Adrenal gland (tissue), 12 donors: ENCODE results near the gene TMEM250. TPM values are rescaled to one million over a fixed set of nuclear protein-coding genes. Genes with fewer than 3 reads are reported as not detected.

ENCODE experiments used
- DNase-seq, 7 donors: peaks; one replicate each; pipeline ENCODE4 v3.0.0-alpha.2; 2019 to 2020
- H3K27ac ChIP-seq, 5 donors: fragments of 200-600 bp; sonication (generic) in 4 of 5; 1 replicate in 3 of 5; 2 replicates in 2 of 5; pipeline versions ENCODE4 v1.5.1 to v1.8.0; 2016 to 2020; ENCODE audit warnings: mild to moderate bottlenecking in 1 of 5
- H3K27me3 ChIP-seq: fragments of 200-600 bp; 2 replicates; pipeline ENCODE4 v1.8.0; 2021
- H3K36me3 ChIP-seq, 2 donors: fragments of 200-600 bp; replicated peaks in 1 of 2; 1 replicate in 1 of 2; 2 replicates in 1 of 2; pipeline versions ENCODE4 v1.5.1 to v1.8.0; 2018 to 2022
- H3K4me1 ChIP-seq, 2 donors: fragments of 200-600 bp; replicated peaks in 1 of 2; 1 replicate in 1 of 2; 2 replicates in 1 of 2; pipeline versions ENCODE4 v1.5.1 to v1.8.0; 2018 to 2021
- H3K4me3 ChIP-seq, 4 donors: fragments of 200-600 bp; sonication (generic) in 3 of 4; one replicate each; pipeline ENCODE4 v1.5.1; 2016 to 2018
- H3K9me3 ChIP-seq, 3 donors: fragments of 200-600 bp; sonication (generic) in 1 of 3; replicated peaks in 1 of 3; 1 replicate in 2 of 3; 2 replicates in 1 of 3; pipeline versions ENCODE4 v1.5.1 to v1.8.0; 2016 to 2021
- POLR2A ChIP-seq, 2 donors: fragments of 450-650 bp; IDR thresholded peaks; one replicate each; pipeline ENCODE4 v1.6.1; 2017; ENCODE audit warnings: antibody characterized with exemption in 2 of 2, mild to moderate bottlenecking in 2 of 2, moderate library complexity in 1 of 2
- WGBS, 4 donors: extraction: QIAGEN DNeasy Blood & Tissue Kit in 2 of 4; methylation state at CpG; one replicate each; pipeline versions ENCODE4 v1.1.5 to v1.1.7; 2013 to 2017; 5-methylcytosine and 5-hydroxymethylcytosine counted together
- intact Hi-C, 2 donors: fragments of 100-400 bp; cut with DNase I; formaldehyde crosslinking; loops; one replicate each; pipeline versions ENCODE4 v1.14.1 to v1.15.0; 2022 to 2023
- polyA plus RNA-seq, 3 donors: library from polyadenylated mRNA; stranded (reverse); fragments of 200-250 nt in 2 of 3; fragments of 350-450 nt in 1 of 3; fragmentation: Illumina TruSeq in 1 of 3; extraction: RNeasy Lipid Tissue Mini Kit (QIAGEN cat#74804) in 1 of 3; gene quantifications; one replicate each; pipeline ENCODE4 v1.2.3, GENCODE V29; 2013 to 2014
- total RNA-seq, 9 donors: library from RNA; depleted of rRNA in 4 of 9; stranded (reverse); fragments of >200 nt in 4 of 9; fragments of 120-200 nt in 1 of 9; fragmentation: NEBNext Ultra II Directional in 1 of 9; extraction: Animal tissue kit (Norgen Biotek cat#: 25700) in 1 of 9; gene quantifications; one replicate each; pipeline versions ENCODE4 v1.1.0 to v1.2.4, GENCODE V29; 2013 to 2023
- TF ChIP-seq, protein P1 (sequence below), 6 experiments: fragments of 450-650 bp in 4 of 6; fragments of 200-600 bp in 2 of 6; sonication (generic) in 1 of 6; IDR thresholded peaks; 1 replicate in 5 of 6; 2 replicates in 1 of 6; pipeline versions ENCODE4 v1.5.1 to v1.8.0; 2016 to 2021; ENCODE audit warnings: antibody characterized with exemption in 6 of 6, mild to moderate bottlenecking in 2 of 6, moderate library complexity in 1 of 6
- donor health status: healthy with polysubstance abuse.
- donor health status: Bipolar disorder and iron deficiency.
- donor health status: DM: yes; HTN: yes; CAD: no.
- donor health status: DM: no; HTN: no; CAD: no.
- donor health status: DM: no; HTN: no; CAD: no.
- donor health status: DM: yes; HTN: yes; CAD: no.

Gene TMEM250
- total and polyA plus RNA-seq, 12 donors, result 5.2 to 47.2 (median 28.0) TPM

DNA sequence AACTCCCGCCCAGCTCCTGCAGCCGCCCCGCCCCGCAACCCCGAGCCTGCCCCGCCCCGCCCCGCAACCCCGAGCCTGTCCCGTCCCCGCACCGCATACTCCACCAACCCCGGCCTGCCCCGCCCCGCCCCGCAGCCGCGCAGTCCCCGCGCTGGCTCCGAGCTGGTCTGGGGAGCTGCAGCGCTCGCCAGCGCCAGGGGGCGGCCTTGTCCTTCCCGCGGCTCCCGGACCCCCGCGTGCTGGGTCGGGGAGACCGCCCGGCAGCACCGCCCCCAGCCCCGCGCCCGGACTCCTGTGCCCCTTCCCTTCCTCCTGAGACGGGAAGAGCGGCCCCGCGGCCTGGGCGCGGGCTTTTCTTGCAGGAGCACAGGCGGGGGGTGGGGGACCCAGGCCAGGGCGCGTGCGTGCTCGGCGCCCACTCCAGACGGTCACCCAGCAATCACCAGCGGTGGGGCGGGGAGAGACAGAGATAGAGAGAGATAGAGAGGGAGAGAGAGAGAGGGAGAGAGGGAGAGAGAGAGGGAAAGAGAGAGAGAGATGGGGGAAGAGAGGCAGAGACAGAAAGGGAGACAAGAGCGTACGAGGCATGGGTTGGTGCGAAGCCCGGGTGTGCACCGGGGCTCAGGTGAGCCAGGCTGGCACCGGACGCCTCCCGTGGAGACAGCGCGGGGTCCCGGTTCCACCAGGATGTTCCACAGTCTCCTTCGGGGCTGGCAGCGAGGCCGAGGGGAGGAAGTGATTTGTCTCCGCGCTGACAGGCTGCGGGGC lies 14.7 kb upstream of the TMEM250 start:
- H3K27me3 ChIP-seq, result peaks cover 48% of the 10 kb centered on the region
- H3K27ac ChIP-seq, result no peak overlapping the region
- peak overlapping the region in 1 of 4 donors; percentile 55 for H3K4me3 ChIP-seq
- intact Hi-C loops, result no loop called here
- peaks cover 5 to 6% of the 10 kb centered on the region in 2 donors for H3K4me1 ChIP-seq
- WGBS, 4 donors, result 2 to 7% (median 3%) methylated on average over 23 to 69 of the region's 69 CpGs
- H3K9me3 ChIP-seq, result no peaks in the 10 kb centered on the region
- no peak for TF ChIP-seq POLR2A (IDR thresholded peaks at IDR 0.05)
- TF ChIP-seq, protein P1, sequence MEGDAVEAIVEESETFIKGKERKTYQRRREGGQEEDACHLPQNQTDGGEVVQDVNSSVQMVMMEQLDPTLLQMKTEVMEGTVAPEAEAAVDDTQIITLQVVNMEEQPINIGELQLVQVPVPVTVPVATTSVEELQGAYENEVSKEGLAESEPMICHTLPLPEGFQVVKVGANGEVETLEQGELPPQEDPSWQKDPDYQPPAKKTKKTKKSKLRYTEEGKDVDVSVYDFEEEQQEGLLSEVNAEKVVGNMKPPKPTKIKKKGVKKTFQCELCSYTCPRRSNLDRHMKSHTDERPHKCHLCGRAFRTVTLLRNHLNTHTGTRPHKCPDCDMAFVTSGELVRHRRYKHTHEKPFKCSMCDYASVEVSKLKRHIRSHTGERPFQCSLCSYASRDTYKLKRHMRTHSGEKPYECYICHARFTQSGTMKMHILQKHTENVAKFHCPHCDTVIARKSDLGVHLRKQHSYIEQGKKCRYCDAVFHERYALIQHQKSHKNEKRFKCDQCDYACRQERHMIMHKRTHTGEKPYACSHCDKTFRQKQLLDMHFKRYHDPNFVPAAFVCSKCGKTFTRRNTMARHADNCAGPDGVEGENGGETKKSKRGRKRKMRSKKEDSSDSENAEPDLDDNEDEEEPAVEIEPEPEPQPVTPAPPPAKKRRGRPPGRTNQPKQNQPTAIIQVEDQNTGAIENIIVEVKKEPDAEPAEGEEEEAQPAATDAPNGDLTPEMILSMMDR (IDR thresholded peaks at IDR 0.05), result peak in 3 of 6 experiments; percentile 15 to 48 (median 27)
- no peaks in the 10 kb centered on the region for H3K36me3 ChIP-seq
- no peak for DNase-seq

DNA sequence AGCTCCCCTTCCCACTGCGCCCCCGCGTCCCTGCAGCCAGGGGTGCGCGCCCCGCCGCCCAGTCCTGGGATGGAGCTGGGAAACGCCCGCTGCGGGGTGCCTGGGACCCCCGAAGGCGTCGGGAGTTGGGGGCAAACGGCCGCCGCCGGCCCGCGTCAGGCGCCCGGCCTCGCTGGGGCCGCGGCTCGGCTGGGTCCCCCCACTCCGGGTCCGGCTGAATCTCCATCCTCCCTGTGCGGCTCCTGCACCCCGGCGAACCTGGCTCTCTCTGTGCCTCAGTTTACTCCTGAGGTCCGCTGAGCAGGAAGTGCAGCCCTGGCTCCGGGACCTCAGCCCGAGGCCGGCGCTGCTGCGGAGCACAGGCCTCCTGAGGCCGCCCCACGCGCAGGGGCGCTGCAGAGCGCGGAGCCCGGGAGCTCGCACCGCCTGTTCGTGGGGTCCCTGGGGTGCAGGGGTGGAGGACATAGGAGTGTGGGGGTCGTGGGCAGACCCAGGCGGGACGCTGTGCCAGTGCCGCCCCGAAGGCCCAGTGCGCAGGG lies 13.9 kb upstream of the TMEM250 start:
- TF ChIP-seq, protein P1 (IDR thresholded peaks at IDR 0.05), result no peak
- Histone ChIP-seq H3K4me1 (peaks cover 5 to 6% of the 10 kb centered on the region in 2 donors), H3K36me3 (no peaks in the 10 kb centered on the region), H3K9me3 (no peaks in the 10 kb centered on the region), H3K4me3 (peak overlapping the region in 1 of 4 donors; percentile 55), H3K27me3 (peaks cover 45% of the 10 kb centered on the region), H3K27ac (no peak overlapping the region)
- no peak for DNase-seq
- 8 to 20% (median 10%) methylated on average over 7 to 52 of the region's 52 CpGs; no CpG with 5 or more reads in 1 of the 4 donors for WGBS, 4 donors
- intact Hi-C loops, result no loop called here

DNA sequence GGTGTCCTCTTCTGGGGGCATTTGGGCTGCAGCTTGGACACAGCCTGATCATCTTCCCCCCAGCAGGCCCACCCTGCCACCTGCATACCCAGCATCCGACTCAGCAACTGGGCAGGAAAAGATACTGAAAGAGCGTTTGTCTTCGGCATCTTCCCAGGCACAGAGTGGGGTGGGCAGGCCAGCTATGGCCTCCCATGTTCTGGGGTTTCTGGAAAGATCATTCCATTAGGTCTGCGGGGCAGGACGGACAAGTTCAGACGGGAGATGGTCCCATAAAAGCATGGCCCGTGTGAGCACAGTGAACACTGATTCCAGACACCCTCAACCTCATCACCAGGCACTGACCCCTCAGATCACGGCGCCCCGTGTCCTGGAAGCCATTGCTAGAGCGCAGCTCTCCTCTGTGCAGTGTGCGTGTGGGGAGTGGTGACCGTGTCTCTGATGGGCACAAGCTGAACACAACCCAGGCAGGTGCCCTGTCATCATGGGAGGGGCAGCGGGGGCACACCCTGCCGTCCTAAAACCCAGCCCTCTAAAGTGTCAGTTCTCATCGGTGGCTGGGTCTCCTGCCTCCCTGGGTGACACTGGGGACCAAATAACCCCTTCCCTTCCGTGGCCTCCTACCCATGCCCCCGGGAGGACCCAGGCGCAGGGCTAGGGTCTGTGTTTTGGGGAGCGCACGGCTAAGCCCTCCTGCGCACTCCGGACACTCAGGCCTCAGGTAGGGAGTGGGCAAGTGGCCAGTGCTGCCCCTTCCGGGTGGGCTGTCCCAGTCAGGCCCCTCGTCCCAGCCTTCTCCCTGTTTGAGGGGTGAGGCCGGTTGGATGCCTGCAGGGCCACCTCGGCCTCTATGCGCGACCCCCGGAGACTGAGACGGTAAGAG lies 13.2 kb upstream of the TMEM250 start:
- Histone ChIP-seq H3K27ac (no peak overlapping the region), H3K4me1 (peaks cover 5 to 6% of the 10 kb centered on the region in 2 donors), H3K9me3 (no peaks in the 10 kb centered on the region), H3K36me3 (no peaks in the 10 kb centered on the region), H3K4me3 (no peak overlapping the region), H3K27me3 (peaks cover 45% of the 10 kb centered on the region)
- 41 to 63% (median 57%) methylated on average over 6 to 31 of the region's 31 CpGs for WGBS, 4 donors
- no peak for DNase-seq
- intact Hi-C loops, result no loop called here
- TF ChIP-seq POLR2A (IDR thresholded peaks at IDR 0.05), result no peak
- TF ChIP-seq, protein P1 (IDR thresholded peaks at IDR 0.05), result no peak

DNA sequence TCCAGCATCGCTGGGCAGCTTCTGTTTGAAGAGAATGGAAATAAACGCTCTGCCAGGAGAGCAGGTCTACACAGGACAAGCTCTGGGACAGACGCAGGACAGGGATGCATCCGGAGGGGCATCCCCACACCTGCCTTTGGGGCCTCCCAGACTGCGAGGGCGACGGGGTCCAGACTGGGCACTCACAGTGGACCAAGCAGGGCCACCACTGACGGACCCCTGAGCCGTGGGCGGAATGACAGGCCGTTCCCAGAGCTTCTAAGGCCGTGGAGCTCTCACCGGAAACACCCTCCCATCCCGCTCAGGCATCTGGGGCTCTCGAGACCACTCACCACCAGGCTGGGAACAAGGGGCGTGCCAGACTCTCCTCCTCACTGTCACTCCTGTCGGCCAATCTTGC lies 10.5 kb upstream of the TMEM250 start:
- H3K9me3 ChIP-seq, result no peaks in the 10 kb centered on the region
- DNase-seq, result no peak
- 72 to 77% (median 73%) methylated on average over 17 of the region's 17 CpGs for WGBS, 4 donors
- intact Hi-C loops, result loop anchor here (10.0 kb wide), 2 partner anchors 264 to 334 kb away; no protein-coding TSS in a partner anchor
- peaks cover 34% of the 10 kb centered on the region for H3K27me3 ChIP-seq
- H3K4me1 ChIP-seq, result peaks cover 5 to 6% of the 10 kb centered on the region in 2 donors
- no peak for TF ChIP-seq POLR2A (IDR thresholded peaks at IDR 0.05)
- TF ChIP-seq, protein P1 (IDR thresholded peaks at IDR 0.05), result no peak
- no peak overlapping the region for H3K27ac ChIP-seq
- no peaks in the 10 kb centered on the region for H3K36me3 ChIP-seq
- H3K4me3 ChIP-seq, result no peak overlapping the region
